Bronchus fibroblast of lung (primary cell): ENCODE results near the gene FRMD8. TPM values are rescaled to one million over a fixed set of nuclear protein-coding genes. Genes with fewer than 3 reads are reported as not detected.

ENCODE experiments used
- total RNA-seq: library from RNA; depleted of rRNA; stranded (reverse); fragments of >200 nt; gene quantifications from 2 replicates; pipeline ENCODE4 v1.2.3, GENCODE V29; 2015

FRMD8 gene
- 19.8 and 28.2 TPM in 2 replicates for total RNA-seq

GRCh38 chr11:65386307-65387140, at the start of gene FRMD8:
FRMD8 (plus strand) TSS chr11:65386637; CDS start chr11:65387037, 400 bp downstream.

DNA sequence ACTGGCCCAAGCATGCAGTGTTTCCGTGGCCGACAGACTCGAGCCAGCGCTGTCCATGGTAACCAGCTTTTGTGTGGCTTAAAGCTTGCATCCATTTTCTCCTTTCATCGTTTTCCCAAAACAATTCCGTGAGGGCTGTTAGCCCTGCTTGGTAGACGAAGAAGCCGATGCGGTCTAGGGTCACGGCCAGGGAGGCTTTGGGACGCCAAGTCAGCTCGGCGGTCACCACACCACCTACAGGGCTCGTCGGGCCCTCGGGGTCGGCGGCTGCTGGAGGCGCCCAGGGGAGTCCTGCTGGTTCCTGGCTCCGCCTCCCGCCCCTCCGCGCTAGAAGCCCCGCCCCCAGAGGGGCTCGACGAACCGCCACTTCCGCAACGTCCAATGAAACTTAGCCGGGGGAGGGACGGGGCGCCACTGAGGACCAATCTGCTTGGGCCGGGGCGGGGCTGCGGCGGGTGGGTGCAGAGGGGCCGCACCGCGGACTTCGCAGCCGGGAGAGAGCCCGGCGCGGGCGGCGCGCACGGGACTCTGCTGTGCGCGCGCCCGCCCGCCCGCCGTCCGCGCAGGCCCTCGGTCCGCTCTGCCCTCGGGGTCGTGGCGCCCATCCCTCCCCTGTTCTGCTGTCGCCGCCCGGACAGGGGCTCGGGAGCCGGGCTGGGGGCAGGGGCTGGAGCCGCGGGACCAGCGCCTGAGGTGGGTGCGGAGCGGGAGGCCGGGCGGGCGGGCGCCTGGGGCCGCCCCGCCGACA, 32.0 kb upstream of the FRMD8 start, which contains the start of gene TIGD3:
TIGD3 (plus strand) TSS at position 487 of the 748 bp plus-strand sequence. CDS start 1,058 bp downstream, outside the sequence.

DNA sequence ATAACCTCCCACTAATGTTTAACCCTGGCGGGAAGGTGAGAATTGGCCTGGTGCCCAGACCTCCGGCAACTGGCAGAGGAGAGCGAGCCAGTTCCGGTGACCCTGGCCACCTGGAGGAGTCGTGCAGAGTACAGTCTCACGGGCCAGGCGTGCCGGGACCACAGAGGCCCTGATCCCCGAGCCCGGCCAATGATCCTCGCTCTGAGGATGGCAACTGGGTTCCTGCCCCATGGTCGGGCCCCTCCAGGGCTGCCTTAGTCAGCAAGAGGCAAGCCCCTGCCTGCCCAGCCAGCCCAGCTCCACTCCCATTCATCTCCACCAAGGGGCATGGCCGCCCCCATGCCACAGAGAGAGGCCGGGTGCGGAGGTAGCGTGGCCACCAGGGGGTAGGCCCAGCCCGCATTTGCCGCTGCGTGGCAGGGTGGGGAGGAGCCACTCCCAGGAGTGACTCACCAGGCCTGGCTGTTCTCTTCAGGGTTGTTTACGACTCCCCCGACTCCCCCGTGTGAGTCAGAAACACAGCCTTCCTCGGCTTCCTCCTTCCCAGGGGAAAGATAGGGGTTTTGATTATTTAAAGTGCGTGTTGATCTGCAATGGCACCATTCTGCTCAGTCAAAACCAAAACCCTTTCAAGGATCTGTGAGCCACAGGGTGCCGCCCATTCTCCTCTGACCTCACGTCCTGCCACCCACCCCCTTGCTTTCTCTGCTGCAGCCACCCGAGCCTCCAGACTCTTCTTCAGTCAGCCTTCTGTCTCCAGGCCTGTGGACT, 4.2 kb upstream of the FRMD8 start, which contains the start of gene SLC25A45:
SLC25A45 (minus strand) TSS at position 614 of the 771 bp plus-strand sequence. CDS start 695 bp downstream, outside the sequence.

DNA sequence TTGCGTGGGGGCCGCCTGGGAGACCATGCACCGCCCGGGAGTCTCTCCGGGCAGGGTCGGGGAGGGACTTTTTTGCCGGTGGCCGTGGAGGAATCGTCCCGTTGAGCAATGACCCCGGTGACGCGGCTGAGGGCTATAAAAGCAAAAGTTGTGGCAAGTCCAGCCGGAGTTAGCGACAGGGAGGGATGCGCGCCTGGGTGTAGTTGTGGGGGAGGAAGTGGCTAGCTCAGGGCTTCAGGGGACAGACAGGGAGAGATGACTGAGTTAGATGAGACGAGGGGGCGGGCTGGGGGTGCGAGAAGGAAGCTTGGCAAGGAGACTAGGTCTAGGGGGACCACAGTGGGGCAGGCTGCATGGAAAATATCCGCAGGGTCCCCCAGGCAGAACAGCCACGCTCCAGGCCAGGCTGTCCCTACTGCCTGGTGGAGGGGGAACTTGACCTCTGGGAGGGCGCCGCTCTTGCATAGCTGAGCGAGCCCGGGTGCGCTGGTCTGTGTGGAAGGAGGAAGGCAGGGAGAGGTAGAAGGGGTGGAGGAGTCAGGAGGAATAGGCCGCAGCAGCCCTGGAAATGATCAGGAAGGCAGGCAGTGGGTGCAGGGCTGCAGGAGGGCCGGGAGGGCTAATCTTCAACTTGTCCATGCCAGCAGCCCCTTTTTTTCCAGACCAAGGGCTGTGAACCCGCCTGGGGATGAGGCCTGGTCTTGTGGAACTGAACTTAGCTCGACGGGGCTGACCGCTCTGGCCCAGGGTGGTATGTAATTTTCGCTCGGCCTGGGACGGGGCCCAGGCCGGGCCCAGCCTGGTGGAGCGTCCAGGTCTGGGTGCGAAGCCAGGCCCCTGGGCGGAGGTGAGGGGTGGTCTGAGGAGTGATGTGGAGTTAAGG, 36.4 kb downstream of the FRMD8 start, which contains the start of gene NEAT1:
NEAT1 (plus strand) TSS at position 166 of the 883 bp plus-strand sequence.

Other genes starting within 250 kb of the FRMD8 start
- gene SPDYC, start 216.4 kb upstream of the FRMD8 start, total RNA-seq, result not detected in 2 replicates
- 166 and 228 TPM in 2 replicates for gene CAPN1, start 204.7 kb upstream of the FRMD8 start, total RNA-seq
- gene POLA2, start 124.7 kb upstream of the FRMD8 start, total RNA-seq, result 15.3 and 18.0 TPM in 2 replicates
- 22.0 and 22.9 TPM in 2 replicates for gene CDC42EP2, start 71.8 kb upstream of the FRMD8 start, total RNA-seq
- 38.5 and 40.7 TPM in 2 replicates for gene DPF2, start 52.8 kb upstream of the FRMD8 start, total RNA-seq
- 0.30 TPM in 1 of 2 replicates, not detected in the other for gene TIGD3, start 31.9 kb upstream of the FRMD8 start, total RNA-seq
- gene SLC25A45, start 4.0 kb upstream of the FRMD8 start, total RNA-seq, result 0.67 and 0.74 TPM in 2 replicates
- gene NEAT1, start 36.2 kb downstream of the FRMD8 start, total RNA-seq, result 4.9 TPM in 2 replicates
- 477 and 585 TPM in 2 replicates for gene MALAT1, start 112.4 kb downstream of the FRMD8 start, total RNA-seq
- gene SCYL1, start 138.4 kb downstream of the FRMD8 start, total RNA-seq, result 110 and 117 TPM in 2 replicates
- 22.3 and 26.9 TPM in 2 replicates for gene LTBP3, start 171.7 kb downstream of the FRMD8 start, total RNA-seq
- gene ZNRD2, start 183.8 kb downstream of the FRMD8 start, total RNA-seq, result 116 and 117 TPM in 2 replicates
- gene FAM89B, start 185.9 kb downstream of the FRMD8 start, total RNA-seq, result 59.0 and 62.4 TPM in 2 replicates
- gene EHBP1L1, start 189.4 kb downstream of the FRMD8 start, total RNA-seq, result 30.6 and 38.5 TPM in 2 replicates
- gene KCNK7, start 209.2 kb downstream of the FRMD8 start, total RNA-seq, result 0.15 TPM in 1 of 2 replicates, not detected in the other
- gene MAP3K11, start 227.6 kb downstream of the FRMD8 start, total RNA-seq, result 34.6 TPM in 2 replicates
- gene PCNX3, start 229.1 kb downstream of the FRMD8 start, total RNA-seq, result 34.0 and 39.2 TPM in 2 replicates